ENCODE measurements around the gene OOSP1. TPM values are rescaled to one million over a fixed set of nuclear protein-coding genes. Genes with fewer than 3 reads are reported as not detected.
"Not testable (repeated sequence)": the region's sequence is repeated elsewhere in the genome, so short reads cannot be mapped to it uniquely, and the experiment has no call there.

Gene OOSP1
- total RNA-seq, 2 experiments from 2014 or later, result not detected

- Mint-ChIP-seq H3K27ac (no peak overlapping the region), H3K27me3 (peaks cover 6% of the 10 kb centered on the region), H3K9me3 (no peaks in the 10 kb centered on the region), H3K4me3 (no peak overlapping the region), H3K4me1 (ENCODE audit: low read depth) (no peaks in the 10 kb centered on the region), H3K36me3 (no peaks in the 10 kb centered on the region)
- ChIA-PET CTCF (no interaction called here), POLR2A (no interaction called here)
- DNase-seq, result no peak
- intact Hi-C loops (cut with micrococcal nuclease), result no loop called here
Observed at GRCh38 chr11:59965424-59965823, 27.2 kb downstream of the OOSP1 start.

- no peaks in the 10 kb centered on the region for H3K36me3 Mint-ChIP-seq
- no peak for DNase-seq
- H3K9me3 Mint-ChIP-seq, result no peaks in the 10 kb centered on the region
- CTCF ChIA-PET, result no interaction called here
- no peaks in the 10 kb centered on the region for H3K4me1 Mint-ChIP-seq (ENCODE audit: low read depth)
- H3K4me3 Mint-ChIP-seq, result no peak overlapping the region
- peaks cover 6% of the 10 kb centered on the region for H3K27me3 Mint-ChIP-seq
- intact Hi-C loops (cut with micrococcal nuclease), result no loop called here
- H3K27ac Mint-ChIP-seq, result no peak overlapping the region
- POLR2A ChIA-PET, result no interaction called here
Observed at GRCh38 chr11:59966201-59966600, 28.0 kb downstream of the OOSP1 start.

- CTCF ChIA-PET, result no interaction called here
- no peak for DNase-seq
- Mint-ChIP-seq H3K27ac (no peak overlapping the region), H3K4me3 (no peak overlapping the region), H3K36me3 (no peaks in the 10 kb centered on the region), H3K4me1 (ENCODE audit: low read depth) (no peaks in the 10 kb centered on the region), H3K9me3 (no peaks in the 10 kb centered on the region), H3K27me3 (peaks cover 7% of the 10 kb centered on the region)
- intact Hi-C loops (cut with micrococcal nuclease), result no loop called here
- POLR2A ChIA-PET, result no interaction called here
Observed at GRCh38 chr11:59967677-59968394, 29.6 kb downstream of the OOSP1 start.

- CTCF ChIA-PET, result no interaction called here
- Mint-ChIP-seq H3K36me3 (no peaks in the 10 kb centered on the region), H3K27ac (no peak overlapping the region), H3K9me3 (no peaks in the 10 kb centered on the region), H3K4me3 (no peak overlapping the region), H3K4me1 (ENCODE audit: low read depth) (no peaks in the 10 kb centered on the region), H3K27me3 (peaks cover 10% of the 10 kb centered on the region)
- no peak for DNase-seq
- intact Hi-C loops (cut with micrococcal nuclease), result no loop called here
- POLR2A ChIA-PET, result no interaction called here
Observed at GRCh38 chr11:59968395-59968783, 30.2 kb downstream of the OOSP1 start.

- ChIA-PET CTCF (no interaction called here), POLR2A (no interaction called here)
- Mint-ChIP-seq H3K9me3 (no peaks in the 10 kb centered on the region), H3K27me3 (peaks cover 5% of the 10 kb centered on the region), H3K27ac (no peak overlapping the region), H3K4me1 (ENCODE audit: low read depth) (no peaks in the 10 kb centered on the region), H3K36me3 (no peaks in the 10 kb centered on the region), H3K4me3 (no peak overlapping the region)
- DNase-seq, result no peak
- intact Hi-C loops (cut with micrococcal nuclease), result no loop called here
Observed at GRCh38 chr11:59973097-59973496, 34.9 kb downstream of the OOSP1 start.

GRCh38 chr11:59981106-59981770 lies 43.0 kb downstream of the OOSP1 start:
- intact Hi-C loops (cut with micrococcal nuclease), result no loop called here
- POLR2A ChIA-PET, result no interaction called here
- no peaks in the 10 kb centered on the region for H3K4me1 Mint-ChIP-seq (ENCODE audit: low read depth)

GRCh38 chr11:59982037-59982436 lies 43.8 kb downstream of the OOSP1 start:
- H3K27ac Mint-ChIP-seq; H3K9me3 Mint-ChIP-seq; CTCF ChIA-PET; DNase-seq; POLR2A ChIA-PET; H3K4me1 Mint-ChIP-seq (ENCODE audit: low read depth); intact Hi-C loops (cut with micrococcal nuclease); H3K36me3 Mint-ChIP-seq; H3K4me3 Mint-ChIP-seq: not testable (repeated sequence)
- peaks cover 15% of the 10 kb centered on the region for H3K27me3 Mint-ChIP-seq

More at GRCh38 chr11:59981106-59981770, 43.0 kb downstream of the OOSP1 start:
- CTCF ChIA-PET, result no interaction called here
- Mint-ChIP-seq H3K27me3 (peaks cover 15% of the 10 kb centered on the region), H3K27ac (no peak overlapping the region), H3K4me3 (no peak overlapping the region), H3K9me3 (no peaks in the 10 kb centered on the region), H3K36me3 (no peaks in the 10 kb centered on the region)
- DNase-seq, result no peak

- Mint-ChIP-seq H3K4me3 (no peak overlapping the region), H3K36me3 (no peaks in the 10 kb centered on the region), H3K27ac (no peak overlapping the region), H3K9me3 (no peaks in the 10 kb centered on the region), H3K4me1 (ENCODE audit: low read depth) (no peaks in the 10 kb centered on the region), H3K27me3 (peaks cover 13% of the 10 kb centered on the region)
- intact Hi-C loops (cut with micrococcal nuclease), result no loop called here
- ChIA-PET CTCF (no interaction called here), POLR2A (no interaction called here)
- no peak for DNase-seq
Observed at GRCh38 chr11:59983212-59983611, 45.0 kb downstream of the OOSP1 start.

GRCh38 chr11:59984368-59984767 lies 46.1 kb downstream of the OOSP1 start:
- Mint-ChIP-seq H3K4me1 (ENCODE audit: low read depth) (no peaks in the 10 kb centered on the region), H3K27ac (no peak overlapping the region)
- POLR2A ChIA-PET, result no interaction called here

GRCh38 chr11:59990421-59990820 lies 52.2 kb downstream of the OOSP1 start:
- Mint-ChIP-seq H3K27me3 (peaks cover 13% of the 10 kb centered on the region), H3K9me3 (peaks cover 14% of the 10 kb centered on the region), H3K4me1 (ENCODE audit: low read depth) (no peaks in the 10 kb centered on the region), H3K4me3 (no peak overlapping the region), H3K27ac (no peak overlapping the region), H3K36me3 (no peaks in the 10 kb centered on the region)
- no peak for DNase-seq
- intact Hi-C loops (cut with micrococcal nuclease), result no loop called here
- ChIA-PET CTCF (no interaction called here), POLR2A (no interaction called here)

More at GRCh38 chr11:59984368-59984767, 46.1 kb downstream of the OOSP1 start:
- no peaks in the 10 kb centered on the region for H3K9me3 Mint-ChIP-seq
- H3K27me3 Mint-ChIP-seq, result peaks cover 10% of the 10 kb centered on the region
- intact Hi-C loops (cut with micrococcal nuclease), result no loop called here
- no peaks in the 10 kb centered on the region for H3K36me3 Mint-ChIP-seq
- no peak overlapping the region for H3K4me3 Mint-ChIP-seq
- no peak for DNase-seq
- CTCF ChIA-PET, result no interaction called here

- intact Hi-C loops (cut with micrococcal nuclease), result no loop called here
- peaks cover 13% of the 10 kb centered on the region for H3K27me3 Mint-ChIP-seq
- peaks cover 14% of the 10 kb centered on the region for H3K9me3 Mint-ChIP-seq
- H3K4me3 Mint-ChIP-seq, result no peak overlapping the region
- ChIA-PET POLR2A (no interaction called here), CTCF (no interaction called here)
- no peak overlapping the region for H3K27ac Mint-ChIP-seq
- DNase-seq, result no peak
- H3K36me3 Mint-ChIP-seq, result no peaks in the 10 kb centered on the region
- H3K4me1 Mint-ChIP-seq (ENCODE audit: low read depth), result no peaks in the 10 kb centered on the region
Observed at GRCh38 chr11:59992425-59992824, 54.2 kb downstream of the OOSP1 start.

- Mint-ChIP-seq H3K4me3 (no peak overlapping the region), H3K36me3 (no peaks in the 10 kb centered on the region), H3K4me1 (ENCODE audit: low read depth) (no peaks in the 10 kb centered on the region), H3K9me3 (no peaks in the 10 kb centered on the region), H3K27me3 (peaks cover 10% of the 10 kb centered on the region), H3K27ac (no peak overlapping the region)
- no peak for DNase-seq
- ChIA-PET CTCF (no interaction called here), POLR2A (no interaction called here)
- intact Hi-C loops (cut with micrococcal nuclease), result no loop called here
Observed at GRCh38 chr11:59997800-59998199, 59.6 kb downstream of the OOSP1 start.

- intact Hi-C loops (cut with micrococcal nuclease), result no loop called here
- H3K4me1 Mint-ChIP-seq (ENCODE audit: low read depth), result no peaks in the 10 kb centered on the region
- no peak overlapping the region for H3K27ac Mint-ChIP-seq
- POLR2A ChIA-PET, result no interaction called here
- peaks cover 10% of the 10 kb centered on the region for H3K27me3 Mint-ChIP-seq
- no peaks in the 10 kb centered on the region for H3K9me3 Mint-ChIP-seq
- DNase-seq, result no peak
- no peak overlapping the region for H3K4me3 Mint-ChIP-seq
- H3K36me3 Mint-ChIP-seq, result no peaks in the 10 kb centered on the region
- CTCF ChIA-PET, result no interaction called here
Observed at GRCh38 chr11:59999691-60000090, 61.5 kb downstream of the OOSP1 start.

All from activated CD4-positive, alpha-beta memory T cell treated with anti-CD3 and anti-CD28 coated beads for 36 hours (primary cell).